Lower leg skin (tissue), 3 donors: ENCODE results near the gene CEP76.

ENCODE experiments used
- CTCF ChIP-seq, 3 donors: fragments of 450-650 bp; IDR thresholded peaks; one replicate each; pipeline ENCODE4 v1.5.1; 2016; ENCODE audit warnings: antibody characterized with exemption in 3 of 3, mild to moderate bottlenecking in 3 of 3, moderate library complexity in 2 of 3
- POLR2A ChIP-seq, 2 donors: fragments of 450-650 bp; IDR thresholded peaks; one replicate each; pipeline ENCODE4 v1.6.1; 2016 to 2017; ENCODE audit warnings: antibody characterized with exemption in 2 of 2, mild to moderate bottlenecking in 1 of 2, moderate library complexity in 1 of 2

- TF ChIP-seq CTCF (IDR thresholded peaks at IDR 0.05) (no peak), POLR2A (IDR thresholded peaks at IDR 0.05) (no peak)
Measured at GRCh38 chr18:12722731-12723130, 20.2 kb upstream of the CEP76 start.
